ENCODE data around the gene NPW.

Gene NPW

GRCh38 chr16:2019518-2019920 lies at the start of gene NPW:
Gene NPW (plus strand): TSS chr16:2019785.
- no peak for ATAC-seq
- TF ChIP-seq BACH2 (CRISPR knock-in tag; IDR thresholded peaks at IDR 0.05; ENCODE audit: borderline replicate concordance) (no peak), TOX (CRISPR knock-in tag; IDR thresholded peaks at IDR 0.05; ENCODE audit: borderline replicate concordance) (no peak)

GRCh38 chr16:1971796-1972489 lies 47.6 kb upstream of the NPW start, which contains the start of gene TBL3:
Gene TBL3 (plus strand): TSS chr16:1972053. CDS start chr16:1972165, 112 bp downstream.
- no peak for TF ChIP-seq CREB5 (CRISPR knock-in tag; IDR thresholded peaks at IDR 0.05; ENCODE audit: low read depth)
- 0 out of 2 replicates have a peak, but pooled peaks have one; percentile 61 for TF ChIP-seq ZFP3 (CRISPR knock-in tag; IDR thresholded peaks at IDR 0.05)
- ATAC-seq = peak; percentile 96

- peak; percentile 56 for ATAC-seq
- TF ChIP-seq ARNTL (CRISPR knock-in tag; IDR thresholded peaks at IDR 0.05; ENCODE audit: borderline replicate concordance, low read depth) (no peak), ZC3H10 (CRISPR knock-in tag; IDR thresholded peaks at IDR 0.05) (no peak), ZNF565 (CRISPR knock-in tag; conservative IDR thresholded peaks at IDR 0.05; ENCODE audit: low read depth) (no peak), GLIS3 (CRISPR knock-in tag; IDR thresholded peaks at IDR 0.05) (no peak), ZNF8 (CRISPR knock-in tag; IDR thresholded peaks at IDR 0.05) (no peak), ZNF70 (CRISPR knock-in tag; IDR thresholded peaks at IDR 0.05) (no peak), ISL1 (CRISPR knock-in tag; IDR thresholded peaks at IDR 0.05) (no peak), TSHZ2 (CRISPR knock-in tag; IDR thresholded peaks at IDR 0.05) (no peak)
These were observed 47.1 kb upstream of the NPW start for GRCh38 chr16:1972490-1972877.

GRCh38 chr16:1973461-1974156 lies 46.0 kb upstream of the NPW start:
- no peak for ATAC-seq
- TF ChIP-seq GLIS3 (CRISPR knock-in tag; IDR thresholded peaks at IDR 0.05) (no peak), OSR1 (CRISPR knock-in tag; IDR thresholded peaks at IDR 0.05) (no peak), PPARA (CRISPR knock-in tag; IDR thresholded peaks at IDR 0.05; ENCODE audit: borderline replicate concordance) (no peak), TCF4 (CRISPR knock-in tag; IDR thresholded peaks at IDR 0.05; ENCODE audit: borderline replicate concordance) (no peak), ZNF565 (CRISPR knock-in tag; conservative IDR thresholded peaks at IDR 0.05; ENCODE audit: low read depth) (no peak), ZFP30 (CRISPR knock-in tag; IDR thresholded peaks at IDR 0.05) (no peak), RARB (CRISPR knock-in tag; IDR thresholded peaks at IDR 0.05) (no peak), CSDC2 (CRISPR knock-in tag; IDR thresholded peaks at IDR 0.05) (no peak), ZNF8 (CRISPR knock-in tag; IDR thresholded peaks at IDR 0.05) (no peak), TOX (CRISPR knock-in tag; IDR thresholded peaks at IDR 0.05; ENCODE audit: borderline replicate concordance) (no peak), ZC3H10 (CRISPR knock-in tag; IDR thresholded peaks at IDR 0.05) (no peak), ARNTL (CRISPR knock-in tag; IDR thresholded peaks at IDR 0.05; ENCODE audit: borderline replicate concordance, low read depth) (no peak), PATZ1 (CRISPR knock-in tag; IDR thresholded peaks at IDR 0.05; ENCODE audit: borderline replicate concordance) (no peak)
